Heart left ventricle (tissue), 13 donors: ENCODE measurements around the gene NAALADL2.

ENCODE experiments used
- CTCF ChIP-seq, 12 donors: fragments of 200-600 bp; sonication (generic) in 4 of 12; IDR thresholded peaks; one replicate each; pipeline versions ENCODE4 v1.5.0 to v1.8.0; 2018 to 2022; ENCODE audit warnings: antibody characterized with exemption in 12 of 12, mild to moderate bottlenecking in 5 of 12
- POLR2A ChIP-seq, 2 donors: fragments of 450-650 bp; IDR thresholded peaks; one replicate each; pipeline ENCODE4 v1.6.1; 2017; ENCODE audit warnings: antibody characterized with exemption in 2 of 2, mild to moderate bottlenecking in 2 of 2, moderate library complexity in 2 of 2
- donor health status: ischemic (EF 13 %, LVEDD 7.1; RV severe dilation, severe dysfunction).
- donor health status: DM: no; HTN: yes; CAD: no.
- donor health status: DM: no; HTN: no; CAD: no.
- donor health status: ischemic (EF 25% LVEDD 6.9; RV normal size, moderate dysfunction).
- donor health status: ischemic (EF 25% LVEDD 5.7; RV mildly dilated, moderate dysfunction).
- donor health status: ischemic (EF 35%, LVEDD 5.7; RV mildly dilated, moderate dysfunction).
- donor health status: nonischemic (EF 11% LVEDD 7.7; RV severe dilation, severe dysfunction).
- donor health status: DM: yes; HTN: yes; CAD: no.
- donor health status: PGD.
- donor health status: ischemic (EF 29% LVEDD 5.4; RV normal size, mild dysfunction).
- donor health status: nonischemic (EF 23%, LVEDD 6.1; RV moderate dilation, normal function).

- no peak for TF ChIP-seq CTCF (IDR thresholded peaks at IDR 0.05)
- no peak for TF ChIP-seq POLR2A (IDR thresholded peaks at IDR 0.05)
These were observed 93.9 kb downstream of the NAALADL2 start for GRCh38 chr3:174953068-174953467.
